Lung (tissue), 12 donors: Measurements from ENCODE around the gene CUL7. TPM values are rescaled to one million over a fixed set of nuclear protein-coding genes. Genes with fewer than 3 reads are reported as not detected.

Experiments
- ATAC-seq: fragments of 200-7000 bp; cut with Tn5 transposase; one replicate; pipeline ENCODE4 v1.9.1; 2020; ENCODE audit warnings: moderate number of reproducible peaks; ENCODE audit not compliant: insufficient read depth, low FRiP score
- DNase-seq, 3 donors: peaks; one replicate each; pipeline ENCODE4 v3.0.0-alpha.2; 2013 to 2017
- H3K27ac ChIP-seq, 2 donors: one replicate each; pipeline ENCODE4 v1.5.1; 2013; ENCODE audit warnings: mild to moderate bottlenecking in 2 of 2, moderate library complexity in 2 of 2, control low read depth in 1 of 2, inconsistent platforms in 1 of 2, low read depth in 1 of 2, low read length in 1 of 2
- H3K27me3 ChIP-seq, 3 donors: one replicate each; pipeline ENCODE4 v1.5.1; 2013; ENCODE audit warnings: low read length in 2 of 3; ENCODE audit not compliant: control insufficient read depth in 3 of 3, insufficient read depth in 3 of 3
- H3K36me3 ChIP-seq, 4 donors: one replicate each; pipeline ENCODE4 v1.5.1; 2013; ENCODE audit warnings: low read length in 4 of 4, mild to moderate bottlenecking in 1 of 4, moderate library complexity in 1 of 4; ENCODE audit not compliant: control insufficient read depth in 4 of 4, insufficient read depth in 4 of 4
- H3K4me1 ChIP-seq, 5 donors: one replicate each; pipeline ENCODE4 v1.5.1; 2013; ENCODE audit warnings: low read length in 5 of 5, mild to moderate bottlenecking in 2 of 5, moderate library complexity in 1 of 5; ENCODE audit not compliant: control insufficient read depth in 5 of 5, insufficient read depth in 5 of 5
- H3K4me3 ChIP-seq: one replicate; pipeline ENCODE4 v1.5.1; 2013; ENCODE audit warnings: mild to moderate bottlenecking, control low read depth, moderate library complexity
- H3K9ac ChIP-seq, 2 donors: one replicate each; pipeline ENCODE4 v1.5.1; 2013; ENCODE audit warnings: low read length in 2 of 2, control low read depth in 1 of 2; ENCODE audit not compliant: insufficient read depth in 1 of 2
- H3K9me3 ChIP-seq, 4 donors: one replicate each; pipeline ENCODE4 v1.5.1; 2013; ENCODE audit warnings: low read length in 3 of 4, mild to moderate bottlenecking in 1 of 4, moderate library complexity in 1 of 4; ENCODE audit not compliant: control insufficient read depth in 4 of 4, insufficient read depth in 3 of 4
- WGBS, 2 donors: extraction: QIAGEN DNeasy Blood & Tissue Kit; methylation state at CpG; one replicate each; pipeline ENCODE4 v1.1.7; 2013; 5-methylcytosine and 5-hydroxymethylcytosine counted together
- polyA plus RNA-seq, 2 donors: library from polyadenylated mRNA; stranded (reverse); fragments of 200-250 nt; gene quantifications; one replicate each; pipeline ENCODE4 v1.2.1, GENCODE V29; 2013
- total RNA-seq, 2 donors: library from RNA; depleted of rRNA in 1 of 2; stranded (reverse); fragments of >200 nt in 1 of 2; gene quantifications; one replicate each; pipeline ENCODE4 v1.2.1, GENCODE V29; 2014 to 2021
- TF ChIP-seq, protein P1 (sequence below): IDR thresholded peaks from 2 replicates; pipeline ENCODE4 v1.5.1; 2012; ENCODE audit warnings: mild to moderate bottlenecking; ENCODE audit errors: control extremely low read depth, extremely low read depth
- donor health status: control.
- donor health status: control.
- donor health status: Bipolar disorder and iron deficiency.
- donor health status: healthy.
- donor health status: DM: yes; HTN: yes; CAD: no.

CUL7 gene
- total and polyA plus RNA-seq, 4 donors: 8.2 to 23.6 (median 15.2) TPM

DNA sequence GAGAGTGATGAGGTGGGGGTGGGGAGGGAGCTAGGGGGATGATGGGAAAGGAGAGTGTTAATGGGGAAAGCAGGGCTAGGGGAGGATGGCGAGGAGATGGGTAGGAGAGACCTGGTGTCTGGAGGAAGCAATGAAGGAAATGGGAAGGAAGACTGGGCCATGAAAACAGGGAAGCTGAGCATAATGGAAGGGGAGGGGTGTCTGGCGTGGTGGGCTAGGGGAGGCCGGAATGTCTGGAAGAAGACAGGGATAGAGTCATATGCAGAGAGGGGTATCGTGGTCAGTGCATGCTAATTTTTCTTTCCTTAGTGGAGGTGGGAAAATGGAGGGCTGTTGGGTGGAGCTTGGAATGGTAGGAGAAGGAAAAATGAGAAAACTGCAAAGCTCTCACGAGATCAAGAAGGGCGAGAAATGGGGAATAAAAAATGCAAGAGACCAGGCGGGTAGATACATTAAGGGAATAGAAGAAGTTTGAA, 39.2 kb downstream of the CUL7 start:
- H3K9ac ChIP-seq: peak overlapping the region; percentile 54 to 67
- peak in 2 of 3 donors; percentile 41 to 51 for DNase-seq
- TF ChIP-seq, protein P1, sequence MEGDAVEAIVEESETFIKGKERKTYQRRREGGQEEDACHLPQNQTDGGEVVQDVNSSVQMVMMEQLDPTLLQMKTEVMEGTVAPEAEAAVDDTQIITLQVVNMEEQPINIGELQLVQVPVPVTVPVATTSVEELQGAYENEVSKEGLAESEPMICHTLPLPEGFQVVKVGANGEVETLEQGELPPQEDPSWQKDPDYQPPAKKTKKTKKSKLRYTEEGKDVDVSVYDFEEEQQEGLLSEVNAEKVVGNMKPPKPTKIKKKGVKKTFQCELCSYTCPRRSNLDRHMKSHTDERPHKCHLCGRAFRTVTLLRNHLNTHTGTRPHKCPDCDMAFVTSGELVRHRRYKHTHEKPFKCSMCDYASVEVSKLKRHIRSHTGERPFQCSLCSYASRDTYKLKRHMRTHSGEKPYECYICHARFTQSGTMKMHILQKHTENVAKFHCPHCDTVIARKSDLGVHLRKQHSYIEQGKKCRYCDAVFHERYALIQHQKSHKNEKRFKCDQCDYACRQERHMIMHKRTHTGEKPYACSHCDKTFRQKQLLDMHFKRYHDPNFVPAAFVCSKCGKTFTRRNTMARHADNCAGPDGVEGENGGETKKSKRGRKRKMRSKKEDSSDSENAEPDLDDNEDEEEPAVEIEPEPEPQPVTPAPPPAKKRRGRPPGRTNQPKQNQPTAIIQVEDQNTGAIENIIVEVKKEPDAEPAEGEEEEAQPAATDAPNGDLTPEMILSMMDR: no peak
- peak overlapping the region; percentile 71 for H3K4me3 ChIP-seq
- H3K27ac ChIP-seq: peak overlapping the region; percentile 63 to 84
- 1% methylated on average over 7 of the region's 7 CpGs for WGBS, 2 donors
- no peaks in the 10 kb centered on the region for H3K27me3 ChIP-seq
- H3K4me1 ChIP-seq: peaks cover 7 to 30% (median 15%) of the 10 kb centered on the region in 5 donors
- peaks cover 17 to 35% (median 29%) of the 10 kb centered on the region in 4 donors for H3K36me3 ChIP-seq
- no peaks in the 10 kb centered on the region for H3K9me3 ChIP-seq
- peak; percentile 3 for ATAC-seq

DNA sequence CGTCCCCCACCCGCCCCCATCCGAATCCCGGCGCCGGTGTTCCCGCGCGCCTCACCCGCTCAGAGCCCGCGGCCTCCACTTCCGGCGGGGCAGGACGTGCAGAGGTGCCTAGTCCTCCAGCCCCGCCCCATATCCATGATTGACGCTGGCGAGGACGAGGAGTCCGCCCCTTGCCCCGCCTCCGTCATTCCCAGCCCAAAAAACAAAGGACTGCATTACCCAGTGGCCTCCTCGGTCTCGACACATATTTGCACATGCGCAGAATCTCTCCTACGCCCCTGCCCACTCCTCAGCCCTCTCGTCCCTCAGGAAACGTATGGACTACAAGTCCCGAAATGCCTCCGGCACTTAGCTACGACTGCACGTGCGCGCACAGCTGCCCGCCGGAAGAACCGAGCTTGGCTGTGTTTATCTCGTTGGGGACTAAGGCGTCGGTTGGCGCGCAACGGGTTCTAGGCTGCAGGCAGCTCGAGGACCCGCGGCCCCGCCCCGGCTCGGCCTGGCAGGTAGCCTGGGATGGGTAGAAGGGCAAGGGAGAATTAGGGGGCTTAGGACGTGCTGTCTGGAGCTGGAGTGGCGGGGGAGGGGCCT, 39.7 kb downstream of the CUL7 start, which contains the start of the genes KLHDC3 and MEA1:
Gene KLHDC3, plus strand, starts transcription at position 407 of the 591 bp plus-strand sequence. CDS start 2,944 bp downstream, outside the sequence.
Gene MEA1, minus strand, starts transcription at position 104 of the 591 bp plus-strand sequence. CDS start 133 bp downstream, outside the sequence.
- Histone ChIP-seq H3K27me3 (no peaks in the 10 kb centered on the region), H3K9me3 (no peaks in the 10 kb centered on the region), H3K27ac (peak within 1 kb of the TSS; percentile 63 to 84), H3K4me3 (peak within 1 kb of the TSS; percentile 71), H3K9ac (peak within 1 kb of the TSS; percentile 67 to 70), H3K36me3 (peaks cover 15 to 35% (median 29%) of the 10 kb centered on the region in 4 donors), H3K4me1 (peaks cover 7 to 30% (median 15%) of the 10 kb centered on the region in 5 donors)
- TF ChIP-seq, protein P1: no peak
- ATAC-seq (peak; percentile 98), DNase-seq (peak; percentile 100)
- 0% methylated on average over 51 of the region's 51 CpGs for WGBS, 2 donors

DNA sequence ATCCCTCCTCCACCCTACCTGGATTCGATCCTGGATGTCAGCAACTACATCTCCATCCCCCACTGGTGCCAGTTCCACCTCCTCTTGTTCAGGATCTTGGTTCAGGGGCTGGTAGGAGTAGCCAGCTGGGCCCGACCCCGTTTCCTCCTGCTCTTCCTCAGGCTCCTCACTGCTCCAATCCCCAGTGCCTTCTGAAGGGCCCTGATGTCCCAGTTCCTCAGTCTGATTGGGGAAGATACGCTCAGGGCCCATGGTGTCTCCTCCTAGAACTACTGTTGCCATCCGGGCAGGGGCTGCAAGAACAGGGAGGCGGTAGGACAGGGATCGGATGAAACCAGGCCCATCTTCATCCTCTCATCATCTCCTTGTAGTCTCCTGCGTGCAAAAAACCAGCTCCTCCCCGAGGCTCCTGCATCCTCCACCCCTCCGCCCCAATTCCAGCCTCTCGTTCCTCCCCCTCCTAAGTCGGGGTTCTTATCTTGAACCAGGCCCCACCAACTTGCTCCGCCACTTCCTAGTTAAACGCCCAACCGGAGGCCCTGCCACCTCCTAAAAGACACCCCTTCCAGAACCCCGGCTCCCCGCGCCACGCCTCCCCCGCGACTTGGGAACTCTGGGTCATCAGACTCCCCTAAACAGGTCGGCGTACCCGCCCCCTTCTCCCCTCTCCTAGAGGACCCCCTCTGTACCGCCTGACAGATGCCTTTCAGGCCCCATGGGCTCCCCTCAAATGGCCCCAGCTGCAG, 40.4 kb downstream of the CUL7 start:
- peak overlapping the region; percentile 67 to 70 for H3K9ac ChIP-seq
- peaks cover 7 to 30% (median 15%) of the 10 kb centered on the region in 5 donors for H3K4me1 ChIP-seq
- peak overlapping the region; percentile 58 for H3K4me3 ChIP-seq
- ATAC-seq (no peak), DNase-seq (peak in 1 of 3 donors; percentile 37)
- no peaks in the 10 kb centered on the region for H3K9me3 ChIP-seq
- H3K27ac ChIP-seq: peak overlapping the region; percentile 59 to 76
- peaks cover 12 to 35% (median 29%) of the 10 kb centered on the region in 4 donors for H3K36me3 ChIP-seq
- no peaks in the 10 kb centered on the region for H3K27me3 ChIP-seq
- WGBS, 2 donors: 2 to 3% methylated on average over 24 to 25 of the region's 25 CpGs
- TF ChIP-seq, protein P1: no peak
